Measurements from ENCODE around the gene ELAVL3.
"Not testable (repeated sequence)": the region's sequence is repeated elsewhere in the genome, so short reads cannot be mapped to it uniquely, and the experiment has no call there.

Gene ELAVL3

GRCh38 chr19:11435057-11435832, 45.6 kb downstream of the ELAVL3 start, which contains the start of the genes ODAD3 and PRKCSH:
Gene ODAD3, minus strand, starts transcription at chr19:11435121. Its CDS starts 105 bp downstream, at chr19:11435016.
Gene PRKCSH, plus strand, starts transcription at chr19:11435635. Its CDS starts 483 bp downstream, at chr19:11436118.
- FAIRE-seq: peak; percentile 90

GRCh38 chr19:11434703-11435056, 46.2 kb downstream of the ELAVL3 start:
- no peak for FAIRE-seq

- not testable (repeated sequence) for FAIRE-seq
Observed at GRCh38 chr19:11433526-11433925, 47.3 kb downstream of the ELAVL3 start.

- FAIRE-seq: no peak
Observed at GRCh38 chr19:11426656-11427055, 54.2 kb downstream of the ELAVL3 start.

GRCh38 chr19:11425719-11426457, 55.0 kb downstream of the ELAVL3 start:
- FAIRE-seq: no peak

GRCh38 chr19:11423791-11424181, 57.1 kb downstream of the ELAVL3 start:
- FAIRE-seq: no peak

GRCh38 chr19:11423164-11423790, 57.6 kb downstream of the ELAVL3 start:
- no peak for FAIRE-seq

- no peak for FAIRE-seq
Observed at GRCh38 chr19:11422163-11423065, 58.4 kb downstream of the ELAVL3 start.

GRCh38 chr19:11421371-11422098, 59.3 kb downstream of the ELAVL3 start:
- FAIRE-seq: no peak

- no peak for FAIRE-seq
Observed at GRCh38 chr19:11420429-11421370, 60.1 kb downstream of the ELAVL3 start.

- no peak for FAIRE-seq
Observed at GRCh38 chr19:11418549-11419506, 62.0 kb downstream of the ELAVL3 start, which contains the start of gene RGL3. Gene RGL3, minus strand, starts transcription at chr19:11419314. Its CDS starts 36 bp downstream, at chr19:11419278.

- no peak for FAIRE-seq
Observed at GRCh38 chr19:11418094-11418548, 62.7 kb downstream of the ELAVL3 start.

GRCh38 chr19:11416346-11417052, 64.3 kb downstream of the ELAVL3 start:
- FAIRE-seq: no peak

- no peak for FAIRE-seq
Observed at GRCh38 chr19:11414544-11414943, 66.3 kb downstream of the ELAVL3 start.

- FAIRE-seq: no peak
Observed at GRCh38 chr19:11410682-11411081, 70.2 kb downstream of the ELAVL3 start.

- FAIRE-seq: no peak
Observed at GRCh38 chr19:11408591-11408990, 72.3 kb downstream of the ELAVL3 start.

- FAIRE-seq: not testable (repeated sequence)
Observed at GRCh38 chr19:11406703-11407236, 74.1 kb downstream of the ELAVL3 start.
